Keratinocyte (primary cell): ENCODE measurements around the gene MBIP.

Source experiments
- EZH2 ChIP-seq: IDR thresholded peaks from one replicate; pipeline ENCODE4 v1.6.1; 2012; ENCODE audit warnings: inconsistent platforms, mild to moderate bottlenecking, low read length, moderate library complexity
- TF ChIP-seq, protein P1 (sequence below), 3 experiments: IDR thresholded peaks in 1 of 3; conservative IDR thresholded peaks in 1 of 3; optimal IDR thresholded peaks in 1 of 3; 2 replicates in 2 of 3; 3 replicates in 1 of 3; pipeline versions ENCODE3 to v1.5.1; 2011; ENCODE audit warnings: low read length in 3 of 3, mild to moderate bottlenecking in 3 of 3, moderate library complexity in 2 of 3, control low read depth in 1 of 3, inconsistent platforms in 1 of 3; ENCODE audit not compliant: insufficient read depth in 2 of 3; ENCODE audit errors: extremely low read depth in 1 of 3

- TF ChIP-seq, protein P1, sequence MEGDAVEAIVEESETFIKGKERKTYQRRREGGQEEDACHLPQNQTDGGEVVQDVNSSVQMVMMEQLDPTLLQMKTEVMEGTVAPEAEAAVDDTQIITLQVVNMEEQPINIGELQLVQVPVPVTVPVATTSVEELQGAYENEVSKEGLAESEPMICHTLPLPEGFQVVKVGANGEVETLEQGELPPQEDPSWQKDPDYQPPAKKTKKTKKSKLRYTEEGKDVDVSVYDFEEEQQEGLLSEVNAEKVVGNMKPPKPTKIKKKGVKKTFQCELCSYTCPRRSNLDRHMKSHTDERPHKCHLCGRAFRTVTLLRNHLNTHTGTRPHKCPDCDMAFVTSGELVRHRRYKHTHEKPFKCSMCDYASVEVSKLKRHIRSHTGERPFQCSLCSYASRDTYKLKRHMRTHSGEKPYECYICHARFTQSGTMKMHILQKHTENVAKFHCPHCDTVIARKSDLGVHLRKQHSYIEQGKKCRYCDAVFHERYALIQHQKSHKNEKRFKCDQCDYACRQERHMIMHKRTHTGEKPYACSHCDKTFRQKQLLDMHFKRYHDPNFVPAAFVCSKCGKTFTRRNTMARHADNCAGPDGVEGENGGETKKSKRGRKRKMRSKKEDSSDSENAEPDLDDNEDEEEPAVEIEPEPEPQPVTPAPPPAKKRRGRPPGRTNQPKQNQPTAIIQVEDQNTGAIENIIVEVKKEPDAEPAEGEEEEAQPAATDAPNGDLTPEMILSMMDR (optimal IDR thresholded peaks at IDR 0.05 in 1 of 3, IDR thresholded peaks at IDR 0.05 in 1 of 3, conservative IDR thresholded peaks at IDR 0.05 in 1 of 3; ENCODE audit: extremely low read depth in 1 of 3, insufficient read depth in 2 of 3, low read length in 3 of 3) = no peak
- no peak for TF ChIP-seq EZH2
Observed at GRCh38 chr14:36363704-36364103, 43.3 kb upstream of the MBIP start.
